SH-SY5Y (cell line): Measurements from ENCODE around the gene PDHX.

Source experiments
- GATA2 ChIP-seq: IDR thresholded peaks from 2 replicates; pipeline ENCODE4 v1.6.1; 2011; ENCODE audit warnings: mild to moderate bottlenecking, low read depth, low read length
- GATA3 ChIP-seq: IDR thresholded peaks from 2 replicates; pipeline ENCODE4 v1.6.1; 2011; ENCODE audit warnings: low read depth, mild to moderate bottlenecking, low read length, moderate library complexity

GRCh38 chr11:34960277-34960676 lies 43.9 kb downstream of the PDHX start:
- TF ChIP-seq GATA3, result no peak
- TF ChIP-seq GATA2, result no peak
